SK-N-SH treated with all-trans-retinoic acid at 6 μM for 48 hours (cell line): ENCODE measurements around the gene SLC2A13.

Experiments
- CREB5 ChIP-seq: fragments of 250-450 bp; sonication (Bioruptor Pico); IDR thresholded peaks from 2 replicates; pipeline ENCODE4 v1.5.1; 2020; ENCODE audit warnings: low read depth, mild to moderate bottlenecking, moderate library complexity
- CSRNP3 ChIP-seq: fragments of 250-450 bp; sonication (Bioruptor Pico); IDR thresholded peaks from 2 replicates; pipeline ENCODE4 v1.5.1; 2021; ENCODE audit warnings: mild to moderate bottlenecking, moderate library complexity
- ESRRG ChIP-seq: fragments of 250-450 bp; sonication (Bioruptor Pico); IDR thresholded peaks from 2 replicates; pipeline ENCODE4 v1.6.1; 2021; ENCODE audit warnings: mild to moderate bottlenecking
- GLIS3 ChIP-seq: fragments of 250-450 bp; sonication (Bioruptor Pico); IDR thresholded peaks from 2 replicates; pipeline ENCODE4 v1.5.0; 2020; ENCODE audit warnings: mild to moderate bottlenecking, moderate library complexity
- OSR1 ChIP-seq: fragments of 250-450 bp; sonication (Bioruptor Pico); IDR thresholded peaks from 2 replicates; pipeline ENCODE4 v1.8.0; 2022; ENCODE audit warnings: moderate library complexity, mild to moderate bottlenecking, inconsistent platforms
- PATZ1 ChIP-seq: fragments of 250-450 bp; sonication (Bioruptor Pico); IDR thresholded peaks from 2 replicates; pipeline ENCODE4 v1.8.0; 2020; ENCODE audit warnings: mild to moderate bottlenecking, moderate library complexity, borderline replicate concordance
- RARB ChIP-seq: fragments of 250-450 bp; sonication (Bioruptor Pico); IDR thresholded peaks from 2 replicates; pipeline ENCODE4 v1.8.0; 2021; ENCODE audit warnings: mild to moderate bottlenecking, moderate library complexity
- TCF4 ChIP-seq: fragments of 250-450 bp; sonication (Bioruptor Pico); IDR thresholded peaks from 2 replicates; pipeline ENCODE4 v1.8.0; 2021; ENCODE audit warnings: mild to moderate bottlenecking, moderate library complexity, borderline replicate concordance
- ZFP3 ChIP-seq: fragments of 250-450 bp; sonication (Bioruptor Pico); IDR thresholded peaks from 2 replicates; pipeline ENCODE4 v1.5.0; 2020; ENCODE audit warnings: mild to moderate bottlenecking, moderate library complexity
- ZFP30 ChIP-seq: fragments of 450-650 bp; formaldehyde crosslinking; IDR thresholded peaks from 2 replicates; pipeline ENCODE4 v1.5.0; 2022; ENCODE audit warnings: mild to moderate bottlenecking, moderate library complexity
- ZNF565 ChIP-seq: fragments of 450-650 bp; formaldehyde crosslinking; conservative IDR thresholded peaks from 2 replicates; pipeline ENCODE4 v1.5.0; 2020; ENCODE audit warnings: low read depth, mild to moderate bottlenecking, moderate library complexity
- ZNF8 ChIP-seq: fragments of 450-650 bp; formaldehyde crosslinking; IDR thresholded peaks from 2 replicates; pipeline ENCODE4 v1.5.0; 2020; ENCODE audit warnings: mild to moderate bottlenecking, moderate library complexity

GRCh38 chr12:39892146-39892545 is 213.7 kb downstream of the SLC2A13 start:
- no peak for TF ChIP-seq ZNF8
- TF ChIP-seq ESRRG (CRISPR knock-in tag): no peak
- TF ChIP-seq ZNF565: no peak
- no peak for TF ChIP-seq CSRNP3 (CRISPR knock-in tag)
- TF ChIP-seq CREB5 (CRISPR knock-in tag): no peak
- TF ChIP-seq PATZ1: no peak
- no peak for TF ChIP-seq ZFP3 (CRISPR knock-in tag)
- no peak for TF ChIP-seq RARB
- TF ChIP-seq GLIS3 (CRISPR knock-in tag): no peak
- TF ChIP-seq OSR1 (CRISPR knock-in tag): no peak
- no peak for TF ChIP-seq ZFP30
- TF ChIP-seq TCF4 (CRISPR knock-in tag): no peak
